Panc1 (cell line): ENCODE data around the gene ELMO1. TPM values are rescaled to one million over a fixed set of nuclear protein-coding genes. Genes with fewer than 3 reads are reported as not detected.

Source experiments
- ATAC-seq: fragments of 200-7000 bp; cut with Tn5 transposase; 2 replicates; pipeline ENCODE4 v1.9.1; 2020; ENCODE audit warnings: mild to moderate bottlenecking, moderate library complexity
- BruUV-seq: library from RNA; stranded (reverse); fragments of 400-500 nt; replicated peaks from 2 replicates; lab custom pipeline; 2021; lab: Mats Ljungman, UMichigan
- CTCF ChIA-PET: fragments of 300-600 bp; sonication (Branson Sonifier 250); formaldehyde crosslinking; loops from one replicate; lab custom pipeline; 2022; ENCODE audit warnings: antibody characterized with exemption; lab: Charles Lee
- POLR2A ChIA-PET: fragments of 300-600 bp; sonication (Branson Sonifier 250); formaldehyde crosslinking; loops from one replicate; lab custom pipeline; 2022; ENCODE audit warnings: antibody characterized with exemption; lab: Charles Lee
- DNase-seq: peaks from one replicate; pipeline ENCODE4 v3.0.0-alpha.2; 2010; ENCODE audit warnings: low read depth, low spot score
- H3K27ac ChIP-seq: 2 replicates; pipeline ENCODE4 v1.5.1; 2011; ENCODE audit warnings: mild to moderate bottlenecking, low read length, inconsistent platforms
- H3K27me3 ChIP-seq: fragments of 200-500 bp; sonication (Bioruptor generic); 2 replicates; pipeline ENCODE4 v1.6.0; 2014; ENCODE audit warnings: low read length, inconsistent platforms; ENCODE audit not compliant: control insufficient read depth, insufficient read depth
- H3K36me3 ChIP-seq: fragments of 200-500 bp; sonication (Bioruptor generic); 2 replicates; pipeline ENCODE4 v1.5.1; 2014; ENCODE audit warnings: inconsistent platforms, mild to moderate bottlenecking, low read length, moderate library complexity; ENCODE audit not compliant: control insufficient read depth, insufficient read depth
- H3K4me1 ChIP-seq: 2 replicates; pipeline ENCODE4 v1.5.1; 2011; ENCODE audit warnings: inconsistent platforms, mild to moderate bottlenecking, low read length, moderate library complexity; ENCODE audit not compliant: control insufficient read depth, insufficient read depth
- H3K4me3 ChIP-seq, 2 experiments: 2 replicates each; pipeline ENCODE4 v1.5.1; 2011 to 2012; ENCODE audit warnings: low read depth in 2 of 2, low read length in 2 of 2, mild to moderate bottlenecking in 2 of 2, inconsistent platforms in 1 of 2, moderate library complexity in 1 of 2
- H3K9me3 ChIP-seq: fragments of 200-500 bp; sonication (Bioruptor generic); 2 replicates; pipeline ENCODE4 v1.5.1; 2014; ENCODE audit warnings: low read depth, mild to moderate bottlenecking, inconsistent platforms, low read length, moderate library complexity; ENCODE audit not compliant: control insufficient read depth, insufficient read depth
- POLR2AphosphoS5 ChIP-seq: IDR thresholded peaks from 2 replicates; pipeline ENCODE4 v1.6.1; 2012; ENCODE audit warnings: mild to moderate bottlenecking, low read depth, low read length, moderate library complexity
- SIN3A ChIP-seq: IDR thresholded peaks from 2 replicates; pipeline ENCODE4 v1.6.1; 2012; ENCODE audit warnings: low read depth, mild to moderate bottlenecking, low read length, moderate library complexity, borderline replicate concordance; ENCODE audit not compliant: insufficient read depth
- TCF7L2 ChIP-seq: IDR thresholded peaks from 2 replicates; pipeline ENCODE4 v1.6.1; 2011; ENCODE audit warnings: mild to moderate bottlenecking, low read depth, low read length, inconsistent platforms
- in situ Hi-C: cut with HindIII; loops from 2 replicates; pipeline ENCODE4 v1.10.0; 2016; ENCODE audit warnings: low sequenced_read_pairs, low pct_unique_long_range_greater_than_20kb
- intact Hi-C: fragments of 100-400 bp; cut with micrococcal nuclease; formaldehyde crosslinking; loops from one replicate; pipeline ENCODE4 v1.10.0; 2022; ENCODE audit not compliant: unreplicated experiment
- total RNA-seq: library from RNA; stranded (reverse); gene quantifications from one replicate; pipeline ENCODE4 v1.2.1, GENCODE V29; 2021; ENCODE audit not compliant: unreplicated experiment
- TF ChIP-seq, protein P1 (sequence below): fragments of 450-650 bp; IDR thresholded peaks from 2 replicates; pipeline ENCODE4 v1.5.1; 2017; ENCODE audit warnings: mild to moderate bottlenecking
- TF ChIP-seq, protein P2 (sequence below), 2 experiments: IDR thresholded peaks; 2 replicates each; pipeline ENCODE4 v1.6.1; 2011 to 2012; ENCODE audit warnings: low read depth in 2 of 2, control low read depth in 1 of 2, low read length in 1 of 2, mild to moderate bottlenecking in 1 of 2, moderate library complexity in 1 of 2; ENCODE audit not compliant: insufficient read depth in 1 of 2

Gene ELMO1
- total RNA-seq, 1 experiment from 2014 or later = 0.80 TPM

DNA sequence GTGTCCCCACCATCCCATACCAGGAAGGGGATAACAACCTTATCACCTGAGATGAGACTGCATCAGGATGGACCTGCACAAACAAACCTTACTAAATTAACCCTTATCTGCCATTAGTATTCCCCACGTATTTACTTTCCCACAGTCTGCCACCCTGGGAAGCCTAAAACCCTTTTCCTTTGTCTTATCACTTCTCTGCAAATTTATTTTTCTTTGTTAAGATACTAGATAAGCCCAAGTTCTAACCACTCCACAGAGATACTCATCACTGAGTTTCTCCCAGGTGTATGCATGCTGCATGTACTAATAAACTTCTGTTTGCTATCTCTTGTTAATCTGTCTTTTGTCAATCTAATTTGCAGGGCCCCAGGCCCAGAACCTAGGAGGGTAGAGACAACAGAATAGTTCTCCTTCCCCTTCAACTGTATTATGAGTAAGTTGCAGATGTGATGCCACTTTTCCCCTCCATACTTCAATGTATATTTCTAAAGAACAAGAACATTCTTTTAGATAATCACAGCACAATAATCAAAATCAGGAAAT is 66.0 kb downstream of the ELMO1 start:
- H3K4me3 ChIP-seq = no peak overlapping the region
- intact Hi-C loops = no loop called here
- no TSS peak for BruUV-seq
- no peaks in the 10 kb centered on the region for H3K9me3 ChIP-seq
- ATAC-seq = no peak
- ChIA-PET CTCF (no interaction called here), POLR2A (no interaction called here)
- H3K36me3 ChIP-seq = no peaks in the 10 kb centered on the region
- no peak for TF ChIP-seq SIN3A
- no peak for TF ChIP-seq POLR2AphosphoS5
- TF ChIP-seq, protein P1, sequence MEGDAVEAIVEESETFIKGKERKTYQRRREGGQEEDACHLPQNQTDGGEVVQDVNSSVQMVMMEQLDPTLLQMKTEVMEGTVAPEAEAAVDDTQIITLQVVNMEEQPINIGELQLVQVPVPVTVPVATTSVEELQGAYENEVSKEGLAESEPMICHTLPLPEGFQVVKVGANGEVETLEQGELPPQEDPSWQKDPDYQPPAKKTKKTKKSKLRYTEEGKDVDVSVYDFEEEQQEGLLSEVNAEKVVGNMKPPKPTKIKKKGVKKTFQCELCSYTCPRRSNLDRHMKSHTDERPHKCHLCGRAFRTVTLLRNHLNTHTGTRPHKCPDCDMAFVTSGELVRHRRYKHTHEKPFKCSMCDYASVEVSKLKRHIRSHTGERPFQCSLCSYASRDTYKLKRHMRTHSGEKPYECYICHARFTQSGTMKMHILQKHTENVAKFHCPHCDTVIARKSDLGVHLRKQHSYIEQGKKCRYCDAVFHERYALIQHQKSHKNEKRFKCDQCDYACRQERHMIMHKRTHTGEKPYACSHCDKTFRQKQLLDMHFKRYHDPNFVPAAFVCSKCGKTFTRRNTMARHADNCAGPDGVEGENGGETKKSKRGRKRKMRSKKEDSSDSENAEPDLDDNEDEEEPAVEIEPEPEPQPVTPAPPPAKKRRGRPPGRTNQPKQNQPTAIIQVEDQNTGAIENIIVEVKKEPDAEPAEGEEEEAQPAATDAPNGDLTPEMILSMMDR = no peak
- TF ChIP-seq TCF7L2 = no peak
- TF ChIP-seq, protein P2, sequence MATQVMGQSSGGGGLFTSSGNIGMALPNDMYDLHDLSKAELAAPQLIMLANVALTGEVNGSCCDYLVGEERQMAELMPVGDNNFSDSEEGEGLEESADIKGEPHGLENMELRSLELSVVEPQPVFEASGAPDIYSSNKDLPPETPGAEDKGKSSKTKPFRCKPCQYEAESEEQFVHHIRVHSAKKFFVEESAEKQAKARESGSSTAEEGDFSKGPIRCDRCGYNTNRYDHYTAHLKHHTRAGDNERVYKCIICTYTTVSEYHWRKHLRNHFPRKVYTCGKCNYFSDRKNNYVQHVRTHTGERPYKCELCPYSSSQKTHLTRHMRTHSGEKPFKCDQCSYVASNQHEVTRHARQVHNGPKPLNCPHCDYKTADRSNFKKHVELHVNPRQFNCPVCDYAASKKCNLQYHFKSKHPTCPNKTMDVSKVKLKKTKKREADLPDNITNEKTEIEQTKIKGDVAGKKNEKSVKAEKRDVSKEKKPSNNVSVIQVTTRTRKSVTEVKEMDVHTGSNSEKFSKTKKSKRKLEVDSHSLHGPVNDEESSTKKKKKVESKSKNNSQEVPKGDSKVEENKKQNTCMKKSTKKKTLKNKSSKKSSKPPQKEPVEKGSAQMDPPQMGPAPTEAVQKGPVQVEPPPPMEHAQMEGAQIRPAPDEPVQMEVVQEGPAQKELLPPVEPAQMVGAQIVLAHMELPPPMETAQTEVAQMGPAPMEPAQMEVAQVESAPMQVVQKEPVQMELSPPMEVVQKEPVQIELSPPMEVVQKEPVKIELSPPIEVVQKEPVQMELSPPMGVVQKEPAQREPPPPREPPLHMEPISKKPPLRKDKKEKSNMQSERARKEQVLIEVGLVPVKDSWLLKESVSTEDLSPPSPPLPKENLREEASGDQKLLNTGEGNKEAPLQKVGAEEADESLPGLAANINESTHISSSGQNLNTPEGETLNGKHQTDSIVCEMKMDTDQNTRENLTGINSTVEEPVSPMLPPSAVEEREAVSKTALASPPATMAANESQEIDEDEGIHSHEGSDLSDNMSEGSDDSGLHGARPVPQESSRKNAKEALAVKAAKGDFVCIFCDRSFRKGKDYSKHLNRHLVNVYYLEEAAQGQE (IDR thresholded peaks at IDR 0.05; ENCODE audit: insufficient read depth in 1 of 2, low read depth in 2 of 2, low read length in 1 of 2) = no peak
- H3K27ac ChIP-seq = no peak overlapping the region
- no peaks in the 10 kb centered on the region for H3K4me1 ChIP-seq
- in situ Hi-C loops = no loop called here
- H3K27me3 ChIP-seq = no peaks in the 10 kb centered on the region; the same call in 1 of the 2 replicates
- DNase-seq = no peak

DNA sequence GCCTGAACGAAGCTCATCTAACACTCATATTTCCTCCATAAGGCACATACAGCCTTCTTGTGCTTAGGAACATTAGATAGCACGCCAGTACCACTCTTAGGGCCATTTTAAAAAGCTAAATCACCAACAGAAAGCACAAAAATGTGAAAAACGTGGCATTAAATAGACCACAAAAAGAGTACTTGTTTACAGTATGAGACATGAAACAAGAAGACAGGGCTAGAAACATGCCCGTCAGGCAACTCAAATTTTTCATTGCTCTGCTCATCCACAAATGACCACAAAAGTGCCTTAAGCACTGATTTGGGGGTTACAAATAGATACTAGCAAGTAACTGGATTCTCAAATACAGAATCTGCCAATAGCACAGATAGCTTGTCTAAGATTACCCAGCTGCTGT is 67.8 kb downstream of the ELMO1 start:
- no TSS peak for BruUV-seq
- H3K27ac ChIP-seq = no peak overlapping the region
- in situ Hi-C loops = no loop called here
- TF ChIP-seq SIN3A = no peak
- TF ChIP-seq TCF7L2 = no peak
- no peak for TF ChIP-seq POLR2AphosphoS5
- TF ChIP-seq, protein P1 = no peak
- TF ChIP-seq, protein P2 (IDR thresholded peaks at IDR 0.05; ENCODE audit: insufficient read depth in 1 of 2, low read depth in 2 of 2, low read length in 1 of 2) = no peak
- POLR2A ChIA-PET = no interaction called here
- no peaks in the 10 kb centered on the region for H3K9me3 ChIP-seq
- intact Hi-C loops = no loop called here
- CTCF ChIA-PET = no interaction called here
- ATAC-seq (no peak), DNase-seq (no peak)
- H3K4me3 ChIP-seq = no peak overlapping the region
- no peaks in the 10 kb centered on the region for H3K36me3 ChIP-seq
- H3K4me1 ChIP-seq = no peaks in the 10 kb centered on the region
- H3K27me3 ChIP-seq = no peaks in the 10 kb centered on the region; the same call in 1 of the 2 replicates
